Natural killer cell treated with Interleukin-12 subunit alpha and Interleukin-12 subunit beta and Interleukin-15 and Interleukin-18, amount 100 ng/mL, for 72 hours (primary cell): ENCODE data around the gene EFNA5. TPM values are rescaled to one million over a fixed set of nuclear protein-coding genes. Genes with fewer than 3 reads are reported as not detected.
"Not testable (repeated sequence)": the region's sequence is repeated elsewhere in the genome, so short reads cannot be mapped to it uniquely, and the experiment has no call there.

Experiments used
- ATAC-seq, 2 donors: fragments of 150-1000 bp; cut with Tn5 transposase in 1 of 2; sonication (Bioruptor Pico), chemical (Tn5 transposase) in 1 of 2; 2 replicates each; pipeline ENCODE4 v1.10.0; 2021
- DNase-seq: peaks from one replicate; pipeline ENCODE4 v3.0.0; 2022; ENCODE audit warnings: low spot score
- H3K27ac Mint-ChIP-seq, 2 donors: 1 replicate in 1 of 2; 2 replicates in 1 of 2; pipeline ENCODE4 v1.8.0; 2022; ENCODE audit warnings: mixed read lengths in 2 of 2, mild to moderate bottlenecking in 1 of 2, moderate library complexity in 1 of 2
- H3K27me3 Mint-ChIP-seq, 2 donors: 1 replicate in 1 of 2; 2 replicates in 1 of 2; pipeline ENCODE4 v1.8.0; 2022; ENCODE audit warnings: mixed read lengths in 2 of 2
- H3K36me3 Mint-ChIP-seq: one replicate; pipeline ENCODE4 v1.8.0; 2022; ENCODE audit warnings: mixed read lengths
- H3K4me1 Mint-ChIP-seq, 2 donors: 1 replicate in 1 of 2; 2 replicates in 1 of 2; pipeline ENCODE4 v1.8.0; 2022; ENCODE audit warnings: low read depth in 2 of 2, mixed read lengths in 2 of 2, mild to moderate bottlenecking in 1 of 2
- H3K4me3 Mint-ChIP-seq: one replicate; pipeline ENCODE4 v1.8.0; 2022; ENCODE audit warnings: mixed read lengths
- H3K9me3 Mint-ChIP-seq: 2 replicates; pipeline ENCODE4 v1.8.0; 2022; ENCODE audit warnings: mixed read lengths
- total RNA-seq, 2 donors: library from RNA; stranded (reverse); gene quantifications; one replicate each; pipeline ENCODE4 v1.2.3, GENCODE V29; 2022

EFNA5 gene
- total RNA-seq, 2 donors from 2014 or later = 1.2 to 2.2 TPM

GRCh38 chr5:107467137-107467932, 203.4 kb downstream of the EFNA5 start:
- Mint-ChIP-seq H3K4me3 (peak overlapping the region; percentile 48), H3K4me1 (peaks cover 64 to 66% of the 10 kb centered on the region in 2 donors), H3K27me3 (no peaks in the 10 kb centered on the region), H3K9me3 (no peaks in the 10 kb centered on the region), H3K36me3 (peaks cover 6% of the 10 kb centered on the region), H3K27ac (peak overlapping the region; percentile 97 to 99)
- no peak for ATAC-seq
- DNase-seq = no peak

GRCh38 chr5:107466233-107466769, 204.4 kb downstream of the EFNA5 start:
- peaks cover 66 to 67% of the 10 kb centered on the region in 2 donors for H3K4me1 Mint-ChIP-seq
- peak overlapping the region; percentile 97 to 99 for H3K27ac Mint-ChIP-seq
- DNase-seq (no peak), ATAC-seq (no peak)
- peaks cover 4% of the 10 kb centered on the region for H3K36me3 Mint-ChIP-seq
- H3K27me3 Mint-ChIP-seq = no peaks in the 10 kb centered on the region
- H3K4me3 Mint-ChIP-seq = no peak overlapping the region
- no peaks in the 10 kb centered on the region for H3K9me3 Mint-ChIP-seq

GRCh38 chr5:107464876-107465275, 205.9 kb downstream of the EFNA5 start:
- Mint-ChIP-seq H3K27me3 (no peaks in the 10 kb centered on the region), H3K27ac (peak overlapping the region; percentile 51 to 99), H3K4me3 (no peak overlapping the region), H3K36me3 (no peaks in the 10 kb centered on the region), H3K4me1 (peaks cover 63 to 69% of the 10 kb centered on the region in 2 donors), H3K9me3 (no peaks in the 10 kb centered on the region)
- ATAC-seq = no peak
- DNase-seq = no peak

GRCh38 chr5:107464416-107464815, 206.3 kb downstream of the EFNA5 start:
- Mint-ChIP-seq H3K9me3 (no peaks in the 10 kb centered on the region), H3K27ac (peak overlapping the region; percentile 51 to 99), H3K4me1 (peaks cover 59 to 66% of the 10 kb centered on the region in 2 donors), H3K36me3 (no peaks in the 10 kb centered on the region), H3K27me3 (no peaks in the 10 kb centered on the region), H3K4me3 (peak overlapping the region; percentile 24)
- DNase-seq (no peak), ATAC-seq (no peak)

GRCh38 chr5:107463731-107464130, 207.0 kb downstream of the EFNA5 start:
- Mint-ChIP-seq H3K36me3 (no peaks in the 10 kb centered on the region), H3K27ac (peak overlapping the region in 1 of 2 donors; percentile 99), H3K27me3 (no peaks in the 10 kb centered on the region), H3K4me1 (peaks cover 52 to 59% of the 10 kb centered on the region in 2 donors), H3K9me3 (no peaks in the 10 kb centered on the region), H3K4me3 (no peak overlapping the region)
- ATAC-seq (no peak), DNase-seq (no peak)

GRCh38 chr5:107461770-107462169, 209.0 kb downstream of the EFNA5 start:
- no peak overlapping the region for H3K4me3 Mint-ChIP-seq
- no peak overlapping the region for H3K27ac Mint-ChIP-seq
- no peaks in the 10 kb centered on the region for H3K36me3 Mint-ChIP-seq
- H3K27me3 Mint-ChIP-seq = no peaks in the 10 kb centered on the region
- DNase-seq = no peak
- no peak for ATAC-seq
- no peaks in the 10 kb centered on the region for H3K9me3 Mint-ChIP-seq
- peaks cover 38 to 42% of the 10 kb centered on the region in 2 donors for H3K4me1 Mint-ChIP-seq

GRCh38 chr5:107460789-107461188, 209.9 kb downstream of the EFNA5 start:
- Mint-ChIP-seq H3K9me3 (no peaks in the 10 kb centered on the region), H3K36me3 (no peaks in the 10 kb centered on the region), H3K4me1 (peaks cover 36 to 45% of the 10 kb centered on the region in 2 donors), H3K27ac (peak overlapping the region in 1 of 2 donors; percentile 11), H3K4me3 (no peak overlapping the region), H3K27me3 (no peaks in the 10 kb centered on the region)
- DNase-seq = no peak
- ATAC-seq = no peak

GRCh38 chr5:107459605-107460004, 211.1 kb downstream of the EFNA5 start:
- H3K36me3 Mint-ChIP-seq = no peaks in the 10 kb centered on the region

GRCh38 chr5:107458322-107458721, 212.4 kb downstream of the EFNA5 start:
- no peaks in the 10 kb centered on the region for H3K9me3 Mint-ChIP-seq
- H3K36me3 Mint-ChIP-seq = no peaks in the 10 kb centered on the region
- H3K4me3 Mint-ChIP-seq = no peak overlapping the region
- DNase-seq = no peak
- H3K27ac Mint-ChIP-seq = no peak overlapping the region
- peaks cover 27 to 39% of the 10 kb centered on the region in 2 donors for H3K4me1 Mint-ChIP-seq
- H3K27me3 Mint-ChIP-seq = no peaks in the 10 kb centered on the region
- no peak for ATAC-seq

More at GRCh38 chr5:107459605-107460004, 211.1 kb downstream of the EFNA5 start:
- no peak for ATAC-seq
- H3K4me1 Mint-ChIP-seq = peaks cover 32 to 45% of the 10 kb centered on the region in 2 donors
- no peak overlapping the region for H3K4me3 Mint-ChIP-seq
- H3K9me3 Mint-ChIP-seq = no peaks in the 10 kb centered on the region
- DNase-seq = no peak
- H3K27ac Mint-ChIP-seq = peak overlapping the region; percentile 21 to 58
- H3K27me3 Mint-ChIP-seq = no peaks in the 10 kb centered on the region

GRCh38 chr5:107457881-107458280, 212.9 kb downstream of the EFNA5 start:
- no peak overlapping the region for H3K4me3 Mint-ChIP-seq
- H3K9me3 Mint-ChIP-seq = no peaks in the 10 kb centered on the region
- no peaks in the 10 kb centered on the region for H3K36me3 Mint-ChIP-seq
- no peaks in the 10 kb centered on the region for H3K27me3 Mint-ChIP-seq
- ATAC-seq (no peak), DNase-seq (no peak)
- H3K4me1 Mint-ChIP-seq = peaks cover 27 to 39% of the 10 kb centered on the region in 2 donors
- H3K27ac Mint-ChIP-seq = no peak overlapping the region

- no peak overlapping the region for H3K4me3 Mint-ChIP-seq
- H3K4me1 Mint-ChIP-seq = peaks cover 21 to 38% of the 10 kb centered on the region in 2 donors
- no peaks in the 10 kb centered on the region for H3K9me3 Mint-ChIP-seq
- H3K27ac Mint-ChIP-seq = peak overlapping the region in 1 of 2 donors; percentile 37
- DNase-seq (no peak), ATAC-seq (no peak)
- no peaks in the 10 kb centered on the region for H3K36me3 Mint-ChIP-seq
- H3K27me3 Mint-ChIP-seq = no peaks in the 10 kb centered on the region
These were observed 213.6 kb downstream of the EFNA5 start for GRCh38 chr5:107457138-107457537.

GRCh38 chr5:107456281-107456715, 214.4 kb downstream of the EFNA5 start:
- no peak for DNase-seq
- no peaks in the 10 kb centered on the region for H3K36me3 Mint-ChIP-seq
- H3K27ac Mint-ChIP-seq = no peak overlapping the region
- peaks cover 0 to 3% of the 10 kb centered on the region in 2 donors for H3K27me3 Mint-ChIP-seq
- ATAC-seq = no peak
- H3K4me1 Mint-ChIP-seq = peaks cover 19 to 33% of the 10 kb centered on the region in 2 donors
- H3K9me3 Mint-ChIP-seq = no peaks in the 10 kb centered on the region
- H3K4me3 Mint-ChIP-seq = no peak overlapping the region

GRCh38 chr5:107455111-107455544, 215.6 kb downstream of the EFNA5 start:
- DNase-seq (no peak), ATAC-seq (no peak)
- H3K27ac Mint-ChIP-seq = no peak overlapping the region
- H3K9me3 Mint-ChIP-seq = no peaks in the 10 kb centered on the region
- H3K4me3 Mint-ChIP-seq = no peak overlapping the region
- H3K36me3 Mint-ChIP-seq = no peaks in the 10 kb centered on the region
- H3K4me1 Mint-ChIP-seq = peaks cover 12 to 21% of the 10 kb centered on the region in 2 donors
- peaks cover 0 to 3% of the 10 kb centered on the region in 2 donors for H3K27me3 Mint-ChIP-seq

- H3K27me3 Mint-ChIP-seq, DNase-seq, H3K4me3 Mint-ChIP-seq, H3K9me3 Mint-ChIP-seq, H3K36me3 Mint-ChIP-seq, H3K27ac Mint-ChIP-seq, ATAC-seq: not testable (repeated sequence)
- H3K4me1 Mint-ChIP-seq = peaks cover 19% of the 10 kb centered on the region in 2 donors
These were observed 218.9 kb downstream of the EFNA5 start for GRCh38 chr5:107451827-107452226.
